ENCODE data around the gene RHOD.
A peak's percentile ranks its signal among the peaks of the same experiment; 100 is the strongest.

RHOD gene

DNA sequence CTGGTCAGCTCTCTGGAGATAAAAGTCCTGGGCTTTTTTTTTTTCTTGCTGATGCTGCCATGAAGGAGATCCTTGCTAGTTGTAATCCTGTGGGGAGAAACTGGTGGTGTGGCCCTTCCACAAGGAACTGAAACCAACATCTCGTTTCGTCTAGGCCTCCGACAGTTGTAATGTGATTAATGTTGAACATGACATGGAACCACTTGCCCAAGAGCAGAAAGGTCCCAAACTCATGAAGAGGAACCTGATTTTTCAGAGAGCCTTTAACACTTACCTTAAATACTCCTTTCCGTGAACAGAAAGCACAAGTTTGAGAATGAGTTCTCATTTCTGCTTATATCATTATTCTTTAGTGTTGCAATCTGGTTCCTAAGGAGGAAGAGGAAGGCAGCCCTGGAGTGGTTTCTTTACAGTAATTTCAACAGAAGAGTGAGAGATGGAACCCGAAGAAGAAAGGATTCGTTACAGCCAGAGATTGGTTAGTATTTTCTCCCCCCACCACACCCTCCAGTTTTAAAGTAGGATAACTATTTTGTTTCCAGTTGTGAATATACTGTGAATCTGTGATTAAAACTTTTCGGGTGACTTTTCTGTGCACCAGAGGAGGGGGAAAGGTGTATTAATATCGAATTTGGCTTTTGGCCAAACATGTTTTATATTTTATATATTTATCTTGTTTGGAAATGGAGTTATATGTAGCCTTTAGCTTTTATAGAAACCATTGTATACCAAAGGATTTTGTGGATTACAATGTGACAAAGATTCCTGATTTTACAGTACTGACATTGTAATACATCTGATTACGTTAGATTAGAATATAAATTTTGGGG, 64.4 kb downstream of the RHOD start:
- no peaks in the 10 kb centered on the region for H3K27me3 Mint-ChIP-seq
- no peak for ATAC-seq

More for the DNA sequence above, 64.4 kb downstream of the RHOD start:
- Mint-ChIP-seq H3K36me3 (ENCODE audit: low read depth) (peaks cover 30% of the 10 kb centered on the region), H3K4me3 (peak overlapping the region; percentile 95), H3K9me3 (no peaks in the 10 kb centered on the region), H3K27ac (peak overlapping the region; percentile 87), H3K4me1 (peaks cover 32% of the 10 kb centered on the region)
- DNase-seq = peak; percentile 34
